ENCODE results near the gene ZMIZ2.

Gene ZMIZ2

DNA sequence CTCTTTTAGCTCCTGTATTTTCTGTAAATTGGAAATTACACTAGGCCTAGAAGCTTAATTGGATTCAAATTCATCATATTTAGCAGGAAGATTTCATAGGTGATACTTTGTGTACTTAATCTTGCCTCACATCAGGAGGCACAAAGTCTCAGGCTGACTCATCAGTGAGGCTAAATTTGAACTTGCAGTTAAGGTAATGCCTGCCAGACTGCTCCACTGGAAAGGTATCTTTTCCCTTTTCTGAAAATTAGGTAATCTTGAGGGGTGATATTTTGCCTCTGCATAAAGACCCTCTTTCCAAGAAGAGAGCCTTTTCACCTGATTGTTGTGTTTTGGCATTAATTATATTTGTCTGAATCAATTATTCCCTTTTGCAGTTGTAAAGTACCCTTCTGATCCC, 62.4 kb downstream of the ZMIZ2 start:
- DNase-seq = no peak

DNA sequence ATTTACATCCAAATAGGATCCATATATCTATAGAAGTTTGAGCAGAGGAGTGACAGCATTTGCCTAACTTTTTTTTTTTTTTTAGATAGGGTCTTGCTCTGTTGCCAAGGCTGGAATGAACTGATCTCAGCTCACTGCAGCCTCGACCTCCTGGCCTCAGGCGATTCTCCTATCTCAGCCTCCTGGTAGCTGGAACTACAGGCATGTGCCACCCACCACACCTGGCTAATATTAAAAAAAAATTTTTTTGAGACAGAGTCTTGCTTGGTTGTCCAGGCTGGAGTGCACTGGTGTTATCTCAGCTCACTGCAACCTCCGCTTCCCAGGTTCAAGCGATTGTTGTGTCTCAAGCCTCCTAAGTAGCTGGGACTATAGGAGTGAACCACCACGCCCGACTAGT, 62.9 kb downstream of the ZMIZ2 start:
- DNase-seq = no peak

- no peak for DNase-seq
Observed at GRCh38 chr7:44814919-44815318, 66.3 kb downstream of the ZMIZ2 start.

DNA sequence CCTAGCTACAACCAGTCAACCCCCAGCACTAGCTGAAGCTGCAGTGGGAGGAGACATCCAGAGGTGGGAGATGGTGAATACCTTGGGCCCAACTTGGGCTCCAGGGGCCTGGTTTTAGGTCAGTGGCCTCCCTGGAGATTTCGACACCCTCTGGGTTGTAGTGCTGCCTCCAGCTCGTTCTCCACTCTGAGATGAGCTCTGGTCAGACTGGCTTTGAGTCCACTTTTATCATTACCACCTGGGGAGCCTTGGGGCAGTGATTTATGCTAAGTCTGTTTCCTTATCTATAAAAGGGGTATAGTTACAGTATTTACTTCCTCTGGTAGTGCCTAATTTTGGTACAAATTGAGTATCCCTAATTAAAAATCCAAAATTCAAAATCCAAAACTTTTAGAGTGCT, 70.6 kb downstream of the ZMIZ2 start:
- DNase-seq = no peak

Measured in stimulated activated naive CD4-positive, alpha-beta T cell treated with Interleukin-2 at 50 U/mL for 16 hours (primary cell).